Fibroblast of skin of scalp (primary cell): Measurements from ENCODE around the gene CMSS1.

Experiments used
- DNase-seq: peaks from one replicate; pipeline ENCODE4 v3.0.0-alpha.2; 2013

Gene CMSS1

GRCh38 chr3:100111728-100112127 lies 294.1 kb downstream of the CMSS1 start:
- DNase-seq = no peak

GRCh38 chr3:100113723-100114412 lies 296.2 kb downstream of the CMSS1 start:
- DNase-seq = no peak

- no peak for DNase-seq
Measured at GRCh38 chr3:100114413-100115030, 296.9 kb downstream of the CMSS1 start, which contains the start of gene FILIP1L. Gene FILIP1L (minus strand): TSS chr3:100114501.

- no peak for DNase-seq
Measured at GRCh38 chr3:100117093-100117492, 299.4 kb downstream of the CMSS1 start.

- no peak for DNase-seq
Measured at GRCh38 chr3:100120012-100120411, 302.4 kb downstream of the CMSS1 start.

- no peak for DNase-seq
Measured at GRCh38 chr3:100120693-100121092, 303.0 kb downstream of the CMSS1 start.

- DNase-seq = no peak
Measured at GRCh38 chr3:100122321-100122720, 304.7 kb downstream of the CMSS1 start.

- no peak for DNase-seq
Measured at GRCh38 chr3:100123112-100123511, 305.4 kb downstream of the CMSS1 start.

- no peak for DNase-seq
Measured at GRCh38 chr3:100124201-100124761, 306.6 kb downstream of the CMSS1 start.

GRCh38 chr3:100125161-100125938 lies 307.7 kb downstream of the CMSS1 start:
- no peak for DNase-seq

- DNase-seq = no peak
Measured at GRCh38 chr3:100127792-100128191, 310.1 kb downstream of the CMSS1 start.

GRCh38 chr3:100128565-100128964 lies 310.9 kb downstream of the CMSS1 start:
- no peak for DNase-seq

GRCh38 chr3:100129941-100130340 lies 312.3 kb downstream of the CMSS1 start:
- no peak for DNase-seq

- no peak for DNase-seq
Measured at GRCh38 chr3:100131241-100131640, 313.6 kb downstream of the CMSS1 start.

GRCh38 chr3:100136921-100137320 lies 319.3 kb downstream of the CMSS1 start:
- DNase-seq = no peak

- DNase-seq = no peak
Measured at GRCh38 chr3:100140976-100141375, 323.3 kb downstream of the CMSS1 start.

GRCh38 chr3:100141586-100141985 lies 323.9 kb downstream of the CMSS1 start:
- no peak for DNase-seq

- no peak for DNase-seq
Measured at GRCh38 chr3:100144255-100144866, 326.7 kb downstream of the CMSS1 start.

- DNase-seq = no peak
Measured at GRCh38 chr3:100149130-100149529, 331.5 kb downstream of the CMSS1 start.

GRCh38 chr3:100149713-100150415 lies 332.2 kb downstream of the CMSS1 start:
- DNase-seq = no peak

GRCh38 chr3:100150473-100150872 lies 332.8 kb downstream of the CMSS1 start:
- peak; percentile 61 for DNase-seq
